Activated naive CD4-positive, alpha-beta T cell treated with anti-CD3 and anti-CD28 coated beads for 36 hours (primary cell): ENCODE measurements around the gene NUP37. TPM values are rescaled to one million over a fixed set of nuclear protein-coding genes. Genes with fewer than 3 reads are reported as not detected.
A peak's percentile ranks its signal among the peaks of the same experiment; 100 is the strongest.
"Not testable (repeated sequence)": the region's sequence is repeated elsewhere in the genome, so short reads cannot be mapped to it uniquely, and the experiment has no call there.

Source experiments
- CTCF ChIA-PET: fragments of 350-600 bp; sonication (Branson Sonifier 250); formaldehyde crosslinking; loops from one replicate; lab custom pipeline; 2021; ENCODE audit warnings: antibody characterized with exemption; lab: Charles Lee
- DNase-seq: peaks from one replicate; pipeline ENCODE4 v3.0.0-alpha.2; 2020
- H3K27ac Mint-ChIP-seq: one replicate; pipeline ENCODE4 v1.8.0; 2021; ENCODE audit warnings: mild to moderate bottlenecking, mixed read lengths
- H3K27me3 Mint-ChIP-seq: one replicate; pipeline ENCODE4 v1.8.0; 2021; ENCODE audit warnings: low read depth, mixed read lengths
- H3K36me3 Mint-ChIP-seq: one replicate; pipeline ENCODE4 v1.8.0; 2021; ENCODE audit warnings: low read depth, mixed read lengths
- H3K4me1 Mint-ChIP-seq: one replicate; pipeline ENCODE4 v1.8.0; 2021; ENCODE audit warnings: low read depth, mixed read lengths
- H3K4me3 Mint-ChIP-seq: one replicate; pipeline ENCODE4 v1.8.0; 2021; ENCODE audit warnings: mild to moderate bottlenecking, moderate library complexity, mixed read lengths
- H3K9me3 Mint-ChIP-seq: one replicate; pipeline ENCODE4 v1.8.0; 2021; ENCODE audit warnings: mixed read lengths
- intact Hi-C: fragments of 100-400 bp; cut with micrococcal nuclease; formaldehyde crosslinking; loops from one replicate; pipeline ENCODE4 v1.15.1; 2023
- total RNA-seq, 2 experiments: library from RNA; stranded (reverse); gene quantifications; one replicate each; pipeline ENCODE4 v1.2.3, GENCODE V29; 2021

The NUP37 gene, protein sequence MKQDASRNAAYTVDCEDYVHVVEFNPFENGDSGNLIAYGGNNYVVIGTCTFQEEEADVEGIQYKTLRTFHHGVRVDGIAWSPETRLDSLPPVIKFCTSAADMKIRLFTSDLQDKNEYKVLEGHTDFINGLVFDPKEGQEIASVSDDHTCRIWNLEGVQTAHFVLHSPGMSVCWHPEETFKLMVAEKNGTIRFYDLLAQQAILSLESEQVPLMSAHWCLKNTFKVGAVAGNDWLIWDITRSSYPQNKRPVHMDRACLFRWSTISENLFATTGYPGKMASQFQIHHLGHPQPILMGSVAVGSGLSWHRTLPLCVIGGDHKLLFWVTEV
- total RNA-seq, result 10 to 100 TPM; 85.3 to 88.0 TPM

DNA sequence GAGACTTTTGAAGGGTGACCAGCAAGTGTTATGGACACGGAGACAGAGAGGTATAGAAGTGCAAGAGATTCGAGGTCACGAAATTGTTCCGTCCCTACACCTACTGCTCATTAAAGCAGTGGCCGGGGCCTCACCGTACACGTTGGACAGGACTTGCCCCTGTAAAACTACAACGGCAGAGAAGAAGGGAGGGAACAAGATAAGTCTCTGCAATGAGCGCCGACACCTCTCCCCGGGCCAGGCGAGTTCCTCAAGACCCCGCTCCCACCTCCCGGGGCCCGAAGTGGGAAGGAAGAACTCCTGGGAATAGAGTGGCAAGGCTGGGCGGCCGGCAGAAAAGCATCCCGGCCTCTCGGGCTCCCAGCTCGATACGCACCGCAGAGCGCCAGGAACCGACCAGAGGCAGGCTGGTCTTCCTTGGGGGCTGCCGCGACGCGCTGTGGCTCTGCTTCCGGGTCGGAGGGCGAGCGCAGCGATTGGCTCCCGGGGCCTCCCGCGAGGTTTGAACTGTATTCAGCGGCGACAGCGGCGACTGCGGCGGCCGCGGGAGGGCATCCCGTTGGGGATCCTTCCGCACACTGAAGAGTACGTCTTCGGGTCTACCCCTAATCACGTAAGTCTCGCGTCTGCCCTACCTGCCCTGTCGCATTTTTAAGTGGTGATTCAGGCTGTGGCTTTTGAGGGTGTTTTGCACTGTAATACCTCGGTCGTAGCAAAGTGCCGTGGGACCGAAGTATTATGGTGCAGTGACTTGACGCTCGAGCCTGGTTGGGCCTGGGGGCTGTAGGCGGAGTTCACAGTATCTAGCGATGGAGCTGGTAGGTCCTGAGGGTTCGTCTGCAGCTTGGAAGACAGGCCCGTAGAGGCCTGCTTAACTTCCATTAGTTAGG lies at the start of gene NUP37, which contains the start of gene PARPBP:
TSS of gene NUP37 (minus strand) at position 441 of the 890 bp plus-strand sequence. CDS start 1,596 bp downstream, outside the sequence.
TSS of gene PARPBP (plus strand) at position 510 of the 890 bp plus-strand sequence. CDS start 3,706 bp downstream, outside the sequence.
- peak within 1 kb of the TSS; percentile 90 for H3K4me3 Mint-ChIP-seq
- no peaks in the 10 kb centered on the region for H3K9me3 Mint-ChIP-seq
- H3K27ac Mint-ChIP-seq, result peak within 1 kb of the TSS; percentile 80
- H3K4me1 Mint-ChIP-seq, result peaks cover 19% of the 10 kb centered on the region
- H3K27me3 Mint-ChIP-seq, result no peaks in the 10 kb centered on the region
- CTCF ChIA-PET, result interaction anchor here (0.5 to 0.8 kb wide), 2 partner anchors 8 to 10 kb away, joined by 3 read pairs; no protein-coding TSS in a partner anchor
- DNase-seq, result peak; percentile 95
- H3K36me3 Mint-ChIP-seq, result peaks cover 14% of the 10 kb centered on the region
- intact Hi-C loops, result loop anchor here (1.0 to 10.0 kb wide), 15 partner anchors 48 to 1978 kb away; partner anchors contain the start of genes ARL1, BLTP3B, CHPT1 and DEPDC4

DNA sequence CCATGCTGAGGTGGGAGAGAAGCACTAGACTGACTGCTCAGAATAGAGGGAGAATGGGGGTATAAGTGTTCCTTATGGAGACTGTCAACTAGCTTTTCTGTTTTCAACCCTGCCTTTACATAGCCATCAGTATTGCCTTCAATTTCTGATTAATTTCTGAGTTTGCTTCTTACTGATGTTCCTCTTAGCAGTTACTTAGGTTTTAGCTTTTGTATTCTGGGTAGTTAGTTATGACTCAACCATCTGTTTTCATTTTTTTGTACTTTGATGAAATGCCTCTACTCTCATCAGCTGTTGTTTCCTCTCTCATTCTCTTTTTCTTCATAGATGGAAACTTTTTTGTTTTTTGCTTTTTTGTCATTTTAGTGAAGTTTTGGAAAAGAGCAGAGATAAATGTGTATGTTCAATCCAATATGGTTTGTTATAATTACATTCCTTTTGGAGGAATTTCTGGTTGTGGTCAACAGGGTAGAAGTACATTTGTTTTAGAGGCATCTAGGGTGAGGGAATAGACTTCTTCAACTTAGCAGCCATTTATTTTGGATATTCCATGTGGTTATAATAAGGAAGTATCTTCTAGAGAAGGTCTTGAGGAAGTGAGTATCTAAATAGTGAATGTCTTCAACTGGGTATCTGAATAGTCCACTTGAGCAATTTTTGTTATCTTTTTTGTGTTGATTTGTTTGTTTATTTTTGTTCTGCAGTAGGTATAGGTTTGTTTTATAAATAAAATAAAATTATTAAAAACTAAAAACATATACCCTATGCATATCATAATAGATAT lies 48.1 kb upstream of the NUP37 start:
- Mint-ChIP-seq H3K9me3 (no peaks in the 10 kb centered on the region), H3K4me1 (peaks cover 11% of the 10 kb centered on the region), H3K4me3 (no peak overlapping the region), H3K27ac (peak overlapping the region; percentile 69), H3K27me3 (no peaks in the 10 kb centered on the region), H3K36me3 (peaks cover 7% of the 10 kb centered on the region)
- intact Hi-C loops, result loop anchor here (1.0 to 5.0 kb wide), 3 partner anchors 29 to 231 kb away; partner anchors contain the start of genes NUP37, PARPBP and PMCH
- CTCF ChIA-PET, result interaction anchor here (1.0 to 1.8 kb wide), 2 partner anchors 46 to 226 kb away, joined by 3 read pairs; no protein-coding TSS in a partner anchor
- DNase-seq, result no peak

GRCh38 chr12:102163383-102163782 lies 43.5 kb upstream of the NUP37 start:
- CTCF ChIA-PET, result no interaction called here
- H3K27ac Mint-ChIP-seq, result no peak overlapping the region
- H3K4me3 Mint-ChIP-seq, result no peak overlapping the region
- no peaks in the 10 kb centered on the region for H3K9me3 Mint-ChIP-seq
- H3K36me3 Mint-ChIP-seq, result peaks cover 4% of the 10 kb centered on the region
- H3K27me3 Mint-ChIP-seq, result no peaks in the 10 kb centered on the region
- intact Hi-C loops, result no loop called here
- peaks cover 11% of the 10 kb centered on the region for H3K4me1 Mint-ChIP-seq
- DNase-seq, result no peak

- H3K4me1 Mint-ChIP-seq, intact Hi-C loops, H3K27ac Mint-ChIP-seq, H3K27me3 Mint-ChIP-seq, H3K9me3 Mint-ChIP-seq, CTCF ChIA-PET, H3K4me3 Mint-ChIP-seq, DNase-seq, H3K36me3 Mint-ChIP-seq: not testable (repeated sequence)
These were observed 35.3 kb upstream of the NUP37 start for GRCh38 chr12:102155206-102155605.

- H3K36me3 Mint-ChIP-seq, H3K27ac Mint-ChIP-seq, intact Hi-C loops, CTCF ChIA-PET, H3K27me3 Mint-ChIP-seq, DNase-seq, H3K4me3 Mint-ChIP-seq, H3K9me3 Mint-ChIP-seq: not testable (repeated sequence)
- peaks cover 12% of the 10 kb centered on the region for H3K4me1 Mint-ChIP-seq
These were observed 27.2 kb upstream of the NUP37 start for GRCh38 chr12:102147062-102147587.

GRCh38 chr12:102144221-102144620 lies 24.3 kb upstream of the NUP37 start:
- H3K4me3 Mint-ChIP-seq, result no peak overlapping the region
- no peaks in the 10 kb centered on the region for H3K9me3 Mint-ChIP-seq
- no peak overlapping the region for H3K27ac Mint-ChIP-seq
- intact Hi-C loops, result no loop called here
- H3K36me3 Mint-ChIP-seq, result peaks cover 18% of the 10 kb centered on the region
- CTCF ChIA-PET, result no interaction called here
- DNase-seq, result no peak
- H3K27me3 Mint-ChIP-seq, result no peaks in the 10 kb centered on the region
- H3K4me1 Mint-ChIP-seq, result peaks cover 14% of the 10 kb centered on the region

- DNase-seq, H3K4me3 Mint-ChIP-seq, intact Hi-C loops, H3K27ac Mint-ChIP-seq, H3K9me3 Mint-ChIP-seq, H3K27me3 Mint-ChIP-seq: not testable (repeated sequence)
- peaks cover 23% of the 10 kb centered on the region for H3K36me3 Mint-ChIP-seq
- CTCF ChIA-PET, result interaction anchor here (0.7 kb wide), 1 partner anchor 614 kb away, joined by 3 read pairs; no protein-coding TSS in a partner anchor
- H3K4me1 Mint-ChIP-seq, result peaks cover 14% of the 10 kb centered on the region
These were observed 23.0 kb upstream of the NUP37 start for GRCh38 chr12:102142866-102143373.

DNA sequence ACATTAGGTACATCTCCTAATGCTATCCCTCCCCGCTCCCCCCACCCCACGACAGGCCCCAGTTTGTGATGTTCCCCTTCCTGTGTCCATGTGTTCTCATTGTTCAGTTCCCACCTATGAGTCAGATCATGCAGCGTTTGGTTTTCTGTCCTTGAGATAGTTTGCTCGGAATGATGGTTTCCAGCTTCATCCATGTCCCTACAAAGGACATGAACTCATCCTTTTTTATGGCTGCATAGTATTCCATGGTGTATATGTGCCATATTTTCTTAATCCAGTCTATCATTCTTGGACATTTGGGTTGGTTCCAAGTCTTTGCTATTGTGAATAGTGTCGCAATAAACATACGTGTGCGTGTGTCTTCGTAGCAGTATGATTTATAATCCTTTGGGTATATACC lies 17.7 kb upstream of the NUP37 start:
- H3K4me1 Mint-ChIP-seq, H3K4me3 Mint-ChIP-seq, DNase-seq, CTCF ChIA-PET, H3K27me3 Mint-ChIP-seq, H3K27ac Mint-ChIP-seq, intact Hi-C loops, H3K9me3 Mint-ChIP-seq: not testable (repeated sequence)
- peaks cover 31% of the 10 kb centered on the region for H3K36me3 Mint-ChIP-seq

DNA sequence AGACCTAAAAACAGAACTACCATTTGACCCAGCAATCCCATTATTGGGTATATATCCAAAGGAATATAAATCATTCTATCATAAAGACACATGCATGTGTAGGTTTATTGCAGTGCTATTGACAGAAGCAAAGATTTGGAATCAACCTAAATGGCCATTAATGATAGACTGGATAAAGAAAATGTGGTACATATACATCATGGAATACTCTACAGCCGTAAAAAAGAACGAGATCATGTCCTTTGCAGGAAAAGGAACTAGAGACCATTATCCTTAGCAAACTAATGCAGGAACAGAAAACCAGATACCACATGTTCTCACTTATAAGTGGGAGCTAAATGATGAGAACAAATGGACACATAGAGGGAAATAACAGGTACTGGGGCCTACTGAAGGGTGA lies 11.5 kb upstream of the NUP37 start:
- DNase-seq, H3K27ac Mint-ChIP-seq, CTCF ChIA-PET, H3K4me1 Mint-ChIP-seq, intact Hi-C loops, H3K27me3 Mint-ChIP-seq, H3K9me3 Mint-ChIP-seq, H3K4me3 Mint-ChIP-seq: not testable (repeated sequence)
- peaks cover 40% of the 10 kb centered on the region for H3K36me3 Mint-ChIP-seq

GRCh38 chr12:102130720-102131119 lies 10.8 kb upstream of the NUP37 start:
- H3K9me3 Mint-ChIP-seq, DNase-seq, intact Hi-C loops, H3K27ac Mint-ChIP-seq, H3K4me3 Mint-ChIP-seq, H3K27me3 Mint-ChIP-seq, H3K4me1 Mint-ChIP-seq: not testable (repeated sequence)
- CTCF ChIA-PET, result interaction anchor here (0.7 kb wide), 1 partner anchor 35 kb away, joined by 3 read pairs; no protein-coding TSS in a partner anchor
- H3K36me3 Mint-ChIP-seq, result peaks cover 44% of the 10 kb centered on the region

DNA sequence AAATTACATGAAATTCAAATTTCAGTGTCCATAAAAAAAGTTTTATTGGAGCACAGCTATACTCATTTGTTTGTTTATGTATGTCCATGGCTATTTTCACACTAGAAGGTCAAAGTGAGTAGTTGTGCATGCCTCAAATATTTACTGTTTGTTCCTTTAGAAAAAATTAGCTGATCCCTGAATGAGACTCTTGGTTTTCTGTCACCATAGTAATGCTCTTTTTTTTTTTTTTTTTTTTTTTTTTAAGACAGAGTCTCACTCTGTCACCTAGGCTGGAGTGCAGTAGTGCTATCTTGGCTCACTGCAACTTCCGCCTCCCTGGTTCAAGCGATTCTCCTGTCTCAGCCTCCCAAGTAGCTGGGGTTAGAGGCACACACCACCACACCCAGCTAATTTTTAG lies 1.4 kb upstream of the NUP37 start:
- Mint-ChIP-seq H3K4me1 (peaks cover 19% of the 10 kb centered on the region), H3K36me3 (peaks cover 16% of the 10 kb centered on the region), H3K4me3 (peak overlapping the region; percentile 90)
- H3K27ac Mint-ChIP-seq, DNase-seq, CTCF ChIA-PET, H3K9me3 Mint-ChIP-seq, H3K27me3 Mint-ChIP-seq: not testable (repeated sequence)
- intact Hi-C loops, result loop anchor here (2.0 to 10.0 kb wide), 6 partner anchors 75 to 1979 kb away; partner anchors contain the start of genes ARL1, BLTP3B, CHPT1 and DEPDC4
